Nephron (organoid): ENCODE measurements around the gene CSNK1D.

Experiments
- H3K27ac Mint-ChIP-seq, 3 experiments: 2 replicates each; pipeline ENCODE4 v1.8.0; 2020; ENCODE audit warnings: mixed read lengths in 3 of 3, mild to moderate bottlenecking in 2 of 3, moderate library complexity in 1 of 3
- H3K27me3 Mint-ChIP-seq: 2 replicates; pipeline ENCODE4 v1.8.0; 2021; ENCODE audit warnings: low read depth, mild to moderate bottlenecking, moderate library complexity, mixed read lengths
- H3K36me3 Mint-ChIP-seq: 2 replicates; pipeline ENCODE4 v1.8.0; 2020; ENCODE audit warnings: low read depth, mixed read lengths
- H3K4me1 Mint-ChIP-seq: 2 replicates; pipeline ENCODE4 v1.8.0; 2020; ENCODE audit warnings: mixed read lengths
- H3K4me3 Mint-ChIP-seq, 3 experiments: 2 replicates each; pipeline ENCODE4 v1.8.0; 2020; ENCODE audit warnings: mild to moderate bottlenecking in 3 of 3, mixed read lengths in 3 of 3, moderate library complexity in 2 of 3
- H3K9me3 Mint-ChIP-seq: 2 replicates; pipeline ENCODE4 v1.8.0; 2020; ENCODE audit warnings: mixed read lengths
- TF ChIP-seq, protein P1 (sequence below), 3 experiments: fragments of 200-600 bp; sonication (generic); IDR thresholded peaks; one replicate each; pipeline ENCODE4 v1.5.0; 2021; ENCODE audit warnings: antibody characterized with exemption in 3 of 3; ENCODE audit not compliant: unreplicated experiment in 3 of 3

The CSNK1D gene

DNA sequence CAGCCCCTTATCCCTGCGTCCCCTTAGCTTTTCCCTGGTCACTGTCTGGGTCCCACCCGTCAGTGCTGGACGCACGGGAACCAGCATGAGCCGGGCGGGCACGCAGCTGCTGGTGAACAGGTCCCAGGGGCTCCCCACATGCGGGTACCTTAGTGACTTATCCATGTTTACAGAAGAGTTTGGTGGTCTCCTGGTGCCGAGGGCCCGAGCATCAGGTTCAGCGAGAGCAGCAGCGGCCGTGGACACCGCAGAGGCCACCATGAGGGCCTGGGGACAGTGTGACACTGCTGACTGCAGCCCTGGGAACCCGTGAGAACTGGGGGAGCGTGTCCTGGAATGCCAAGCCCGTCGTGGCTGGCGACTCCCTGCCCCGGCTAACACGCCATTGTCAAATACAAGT is 37.4 kb upstream of the CSNK1D start:
- Mint-ChIP-seq H3K4me3 (no peak overlapping the region), H3K36me3 (no peaks in the 10 kb centered on the region), H3K27ac (no peak overlapping the region), H3K9me3 (no peaks in the 10 kb centered on the region), H3K4me1 (peaks cover 21% of the 10 kb centered on the region), H3K27me3 (peaks cover 15% of the 10 kb centered on the region)
- TF ChIP-seq, protein P1, sequence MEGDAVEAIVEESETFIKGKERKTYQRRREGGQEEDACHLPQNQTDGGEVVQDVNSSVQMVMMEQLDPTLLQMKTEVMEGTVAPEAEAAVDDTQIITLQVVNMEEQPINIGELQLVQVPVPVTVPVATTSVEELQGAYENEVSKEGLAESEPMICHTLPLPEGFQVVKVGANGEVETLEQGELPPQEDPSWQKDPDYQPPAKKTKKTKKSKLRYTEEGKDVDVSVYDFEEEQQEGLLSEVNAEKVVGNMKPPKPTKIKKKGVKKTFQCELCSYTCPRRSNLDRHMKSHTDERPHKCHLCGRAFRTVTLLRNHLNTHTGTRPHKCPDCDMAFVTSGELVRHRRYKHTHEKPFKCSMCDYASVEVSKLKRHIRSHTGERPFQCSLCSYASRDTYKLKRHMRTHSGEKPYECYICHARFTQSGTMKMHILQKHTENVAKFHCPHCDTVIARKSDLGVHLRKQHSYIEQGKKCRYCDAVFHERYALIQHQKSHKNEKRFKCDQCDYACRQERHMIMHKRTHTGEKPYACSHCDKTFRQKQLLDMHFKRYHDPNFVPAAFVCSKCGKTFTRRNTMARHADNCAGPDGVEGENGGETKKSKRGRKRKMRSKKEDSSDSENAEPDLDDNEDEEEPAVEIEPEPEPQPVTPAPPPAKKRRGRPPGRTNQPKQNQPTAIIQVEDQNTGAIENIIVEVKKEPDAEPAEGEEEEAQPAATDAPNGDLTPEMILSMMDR (IDR thresholded peaks at IDR 0.05; ENCODE audit: unreplicated experiment in 3 of 3): no peak

DNA sequence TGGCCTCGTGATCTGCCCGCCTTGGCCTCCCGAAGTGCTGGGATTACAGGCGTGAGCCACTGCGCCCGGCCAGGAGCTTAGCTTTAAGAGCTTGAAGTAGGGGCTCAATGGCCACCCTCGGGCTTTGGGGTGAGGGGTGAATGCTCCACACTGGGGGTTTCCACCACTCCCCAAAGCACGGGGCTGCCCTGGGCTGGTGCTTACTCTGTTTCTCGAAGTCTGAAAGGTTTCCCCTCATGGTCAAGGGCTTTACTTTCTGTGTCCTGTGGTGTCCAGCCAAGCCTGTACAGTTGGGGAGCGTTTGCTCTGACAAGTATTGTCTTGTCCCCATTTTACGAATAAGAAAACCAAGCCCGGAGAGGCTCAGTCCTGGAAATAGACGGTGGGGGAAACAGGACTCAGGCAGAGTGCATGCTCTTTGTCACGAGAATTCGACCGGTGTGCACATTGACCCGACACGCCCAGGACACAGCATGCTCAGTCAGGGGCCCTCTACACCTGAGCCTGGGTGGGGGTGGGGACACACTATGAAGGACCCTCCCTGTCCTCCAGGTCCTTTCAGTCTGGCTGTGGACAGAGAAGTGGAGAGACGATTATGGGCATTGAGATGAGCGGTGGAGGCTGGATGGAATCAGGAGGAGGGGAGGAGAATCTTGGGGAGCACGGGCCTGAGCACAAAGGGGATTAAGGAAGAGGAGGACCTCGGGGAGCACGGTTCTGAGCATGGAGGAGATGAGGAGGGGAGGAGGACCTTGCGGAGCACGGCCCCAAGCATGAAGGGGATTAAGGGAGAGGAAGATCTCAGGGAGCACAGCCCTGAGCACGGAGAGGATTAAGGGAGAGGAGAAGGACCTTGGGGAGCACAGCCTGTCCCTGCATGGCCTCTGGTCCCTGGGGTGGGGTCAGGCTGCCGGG is 36.4 kb upstream of the CSNK1D start:
- Mint-ChIP-seq H3K36me3 (no peaks in the 10 kb centered on the region), H3K4me1 (peaks cover 17% of the 10 kb centered on the region)

DNA sequence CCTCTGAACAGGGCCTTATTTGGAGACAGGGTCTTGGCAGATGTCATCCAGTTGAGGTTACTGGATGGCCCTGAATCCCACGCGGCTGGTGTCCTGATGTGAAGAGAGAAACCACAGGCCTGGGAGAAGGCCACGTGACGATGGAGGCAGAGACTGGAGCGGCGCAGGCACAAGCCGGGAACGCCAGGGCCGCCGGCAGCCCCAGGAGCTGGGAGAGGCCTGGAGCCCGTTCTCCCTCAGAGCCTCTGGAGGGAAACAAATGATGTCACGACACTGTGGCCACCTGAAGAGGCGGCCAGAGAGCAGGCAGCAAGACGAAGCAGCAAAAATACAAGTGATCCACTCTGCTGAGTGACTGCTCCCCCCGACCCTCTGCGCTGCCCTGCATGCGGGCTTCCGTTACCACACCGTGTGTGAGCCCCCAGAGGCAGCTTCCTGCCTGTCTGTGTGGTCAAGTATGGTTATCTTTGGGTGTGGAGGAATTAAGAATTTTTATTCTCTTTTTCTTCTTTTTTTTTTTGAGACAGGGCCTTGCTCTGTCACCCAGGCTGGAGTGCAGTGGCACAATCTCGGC is 32.3 kb upstream of the CSNK1D start:
- Mint-ChIP-seq H3K4me3 (no peak overlapping the region), H3K27ac (peak overlapping the region in 2 of 3 experiments; percentile 25 to 52), H3K4me1 (peaks cover 25% of the 10 kb centered on the region), H3K36me3 (no peaks in the 10 kb centered on the region), H3K9me3 (no peaks in the 10 kb centered on the region), H3K27me3 (peaks cover 5% of the 10 kb centered on the region)
- TF ChIP-seq, protein P1 (IDR thresholded peaks at IDR 0.05; ENCODE audit: unreplicated experiment in 3 of 3): no peak

More for the DNA sequence above, 36.4 kb upstream of the CSNK1D start:
- Mint-ChIP-seq H3K27ac (no peak overlapping the region), H3K4me3 (no peak overlapping the region), H3K9me3 (no peaks in the 10 kb centered on the region), H3K27me3 (peaks cover 15% of the 10 kb centered on the region)
- TF ChIP-seq, protein P1 (IDR thresholded peaks at IDR 0.05; ENCODE audit: unreplicated experiment in 3 of 3): no peak

DNA sequence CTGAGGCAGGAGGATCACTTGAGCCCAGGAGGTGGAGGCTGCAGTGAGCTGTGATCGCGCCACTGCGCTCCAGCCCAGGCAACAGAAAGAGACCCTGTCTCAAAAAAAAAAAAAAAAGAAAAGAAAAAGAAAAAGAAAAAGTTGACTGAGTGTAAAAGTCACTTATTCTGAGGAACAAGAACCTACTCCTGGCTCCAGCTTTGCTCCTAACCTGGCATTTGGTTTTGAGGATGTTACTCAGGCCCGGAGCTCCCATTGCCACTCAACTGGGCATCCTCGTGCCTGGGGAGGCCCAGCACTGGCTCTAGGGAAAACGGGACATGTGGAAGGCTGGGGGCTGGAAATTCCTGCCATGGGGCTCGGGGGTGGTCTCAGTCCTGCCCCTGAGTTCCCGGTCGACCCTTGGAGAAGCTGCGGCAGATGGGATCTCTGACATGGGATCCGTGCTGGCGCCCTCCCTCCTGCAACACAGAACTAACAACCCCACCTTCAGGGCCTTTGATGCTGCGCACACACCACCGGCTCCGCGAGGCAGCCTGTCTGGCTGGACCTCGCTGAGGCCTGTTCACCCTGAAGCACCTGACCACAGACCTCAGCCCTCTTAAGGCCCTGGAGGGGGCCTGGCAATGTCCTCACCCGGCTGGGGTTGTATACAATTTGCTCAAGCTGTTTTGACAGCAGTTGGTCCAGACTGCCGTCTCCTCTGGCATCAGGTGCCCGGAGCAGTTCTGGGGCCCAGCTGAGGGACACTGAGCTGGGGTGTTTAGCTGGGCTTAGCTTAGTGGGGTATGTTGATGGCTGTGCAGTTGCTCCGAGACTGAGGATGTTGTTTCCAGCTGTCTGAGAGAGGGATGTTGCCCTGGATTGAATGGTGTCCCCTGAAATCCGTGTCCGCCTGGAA is 31.6 kb upstream of the CSNK1D start:
- no peaks in the 10 kb centered on the region for H3K36me3 Mint-ChIP-seq
- H3K4me1 Mint-ChIP-seq: peaks cover 27% of the 10 kb centered on the region
- peaks cover 5% of the 10 kb centered on the region for H3K27me3 Mint-ChIP-seq
- no peak overlapping the region for H3K4me3 Mint-ChIP-seq
- no peaks in the 10 kb centered on the region for H3K9me3 Mint-ChIP-seq
- H3K27ac Mint-ChIP-seq: peak overlapping the region in 2 of 3 experiments; percentile 46 to 72
- TF ChIP-seq, protein P1 (IDR thresholded peaks at IDR 0.05; ENCODE audit: unreplicated experiment in 3 of 3): no peak

DNA sequence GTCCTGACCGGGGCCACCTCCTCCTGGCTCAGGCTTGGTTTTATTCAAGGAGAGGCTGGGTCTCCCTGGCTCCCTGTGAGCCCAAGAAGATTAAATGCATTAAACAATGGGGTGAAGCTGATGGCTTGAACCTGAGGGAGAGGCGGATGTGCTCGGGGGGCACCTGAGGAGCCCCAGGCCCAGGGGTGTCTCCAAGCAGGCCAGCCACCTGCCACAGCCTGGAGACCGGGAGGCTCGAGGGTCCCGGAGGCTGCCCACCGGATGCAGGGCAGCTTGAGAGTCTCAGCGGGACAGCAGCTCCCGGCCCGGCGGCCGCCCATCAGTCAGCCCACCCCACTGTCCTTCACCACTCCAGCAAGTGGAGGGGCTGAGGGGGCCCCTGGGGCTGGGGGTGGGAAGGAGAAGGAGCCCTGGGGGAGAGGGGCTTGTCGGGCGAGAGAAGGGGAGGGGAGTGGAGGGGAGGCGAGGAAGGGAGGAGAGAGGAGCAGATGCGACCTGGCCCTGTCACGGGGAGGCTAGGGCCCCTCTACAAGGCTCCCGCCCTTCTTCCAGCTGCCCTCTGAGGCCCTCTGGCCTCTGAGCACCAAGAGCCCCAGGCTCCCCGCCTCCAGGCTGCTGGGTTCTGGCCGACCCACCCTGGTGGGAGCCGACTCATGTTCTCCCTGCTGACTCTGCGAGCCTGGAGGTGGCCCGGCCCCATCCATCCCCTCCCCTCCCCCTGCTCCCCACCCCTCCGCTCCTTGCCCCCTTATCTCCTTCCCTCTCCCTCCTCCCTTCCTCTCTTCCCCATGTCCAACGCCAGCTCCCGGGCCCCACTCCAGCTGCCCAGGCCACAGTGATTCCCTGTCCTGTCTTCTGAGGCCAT is 30.7 kb upstream of the CSNK1D start:
- Mint-ChIP-seq H3K9me3 (no peaks in the 10 kb centered on the region), H3K27me3 (peaks cover 5% of the 10 kb centered on the region), H3K4me1 (peaks cover 30% of the 10 kb centered on the region), H3K27ac (peak overlapping the region in 2 of 3 experiments; percentile 46 to 72), H3K36me3 (no peaks in the 10 kb centered on the region), H3K4me3 (no peak overlapping the region)
- TF ChIP-seq, protein P1 (IDR thresholded peaks at IDR 0.05; ENCODE audit: unreplicated experiment in 3 of 3): no peak
